ENCODE results near the gene ULK3.

Gene ULK3

DNA sequence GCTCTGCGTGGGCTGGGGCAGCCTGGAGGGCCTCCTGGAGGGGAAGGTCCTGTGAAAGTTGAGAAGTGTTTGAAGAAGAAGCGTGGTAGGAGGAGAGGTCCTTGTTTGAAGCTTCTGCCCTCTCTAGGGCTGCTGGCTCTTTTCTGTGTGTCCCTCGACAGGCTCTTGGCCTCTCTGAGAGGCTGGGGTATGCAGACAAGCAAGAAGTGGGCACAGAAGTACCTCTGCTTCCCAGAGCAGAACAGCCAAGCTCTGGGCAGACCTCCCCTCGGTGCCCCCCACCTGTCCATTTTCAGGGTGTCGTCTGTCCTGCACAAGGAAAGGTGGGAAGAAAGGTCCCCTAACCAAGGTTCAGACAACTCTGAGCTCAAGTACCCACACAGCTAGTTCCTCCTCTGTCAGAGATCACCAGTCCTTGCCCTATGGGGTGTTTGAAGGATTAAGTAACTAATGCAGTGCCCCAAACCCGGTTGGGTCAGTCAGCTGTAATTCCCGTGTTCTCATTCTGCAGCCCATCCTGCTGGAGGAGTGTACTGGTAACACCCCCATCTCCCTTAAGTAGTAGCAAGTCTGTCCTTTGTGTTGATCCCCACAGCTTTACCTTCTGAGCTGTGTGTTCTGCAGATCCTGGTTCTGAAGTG lies 54.8 kb downstream of the ULK3 start:
- Histone ChIP-seq H2AFZ (ENCODE audit: low read depth, low read length) (no peak overlapping the region), H3K4me3 (ENCODE audit: low read length) (peak overlapping the region; percentile 93), H3K27me3 (ENCODE audit: low read depth, low read length) (no peaks in the 10 kb centered on the region), H3K79me2 (ENCODE audit: low read length) (peaks cover 99% of the 10 kb centered on the region), H4K20me1 (ENCODE audit: insufficient read depth, low read length) (peaks cover 22% of the 10 kb centered on the region), H3K36me3 (replicated peaks; ENCODE audit: low read depth, low read length) (peaks cover 79% of the 10 kb centered on the region), H3K9me3 (ENCODE audit: insufficient read depth, low read length) (no peaks in the 10 kb centered on the region; the same call in 1 of the 2 replicates), H3K4me1 (ENCODE audit: low read length) (peaks cover 96% of the 10 kb centered on the region), H3K27ac (ENCODE audit: low read length) (peak overlapping the region; percentile 97), H3K4me2 (ENCODE audit: low read length) (peak overlapping the region; percentile 100), H3K9ac (ENCODE audit: low read length) (peak overlapping the region; percentile 99)
- TF ChIP-seq, protein P1, sequence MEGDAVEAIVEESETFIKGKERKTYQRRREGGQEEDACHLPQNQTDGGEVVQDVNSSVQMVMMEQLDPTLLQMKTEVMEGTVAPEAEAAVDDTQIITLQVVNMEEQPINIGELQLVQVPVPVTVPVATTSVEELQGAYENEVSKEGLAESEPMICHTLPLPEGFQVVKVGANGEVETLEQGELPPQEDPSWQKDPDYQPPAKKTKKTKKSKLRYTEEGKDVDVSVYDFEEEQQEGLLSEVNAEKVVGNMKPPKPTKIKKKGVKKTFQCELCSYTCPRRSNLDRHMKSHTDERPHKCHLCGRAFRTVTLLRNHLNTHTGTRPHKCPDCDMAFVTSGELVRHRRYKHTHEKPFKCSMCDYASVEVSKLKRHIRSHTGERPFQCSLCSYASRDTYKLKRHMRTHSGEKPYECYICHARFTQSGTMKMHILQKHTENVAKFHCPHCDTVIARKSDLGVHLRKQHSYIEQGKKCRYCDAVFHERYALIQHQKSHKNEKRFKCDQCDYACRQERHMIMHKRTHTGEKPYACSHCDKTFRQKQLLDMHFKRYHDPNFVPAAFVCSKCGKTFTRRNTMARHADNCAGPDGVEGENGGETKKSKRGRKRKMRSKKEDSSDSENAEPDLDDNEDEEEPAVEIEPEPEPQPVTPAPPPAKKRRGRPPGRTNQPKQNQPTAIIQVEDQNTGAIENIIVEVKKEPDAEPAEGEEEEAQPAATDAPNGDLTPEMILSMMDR (IDR thresholded peaks at IDR 0.05; ENCODE audit: low read depth, low read length): no peak
- no peak for TF ChIP-seq EZH2phosphoT487 (IDR thresholded peaks at IDR 0.05; ENCODE audit: low read depth)

- no peaks in the 10 kb centered on the region for H3K27me3 ChIP-seq (ENCODE audit: low read depth, low read length)
- peak overlapping the region; percentile 93 for H3K4me3 ChIP-seq (ENCODE audit: low read length)
- peaks cover 14% of the 10 kb centered on the region for H4K20me1 ChIP-seq (ENCODE audit: insufficient read depth, low read length)
- H3K9me3 ChIP-seq (ENCODE audit: insufficient read depth, low read length): no peaks in the 10 kb centered on the region; the same call in 1 of the 2 replicates
- peaks cover 99% of the 10 kb centered on the region for H3K79me2 ChIP-seq (ENCODE audit: low read length)
- TF ChIP-seq EZH2phosphoT487 (IDR thresholded peaks at IDR 0.05; ENCODE audit: low read depth): no peak
- TF ChIP-seq, protein P1 (IDR thresholded peaks at IDR 0.05; ENCODE audit: low read depth, low read length): peak; percentile 90
- H3K27ac ChIP-seq (ENCODE audit: low read length): peak overlapping the region; percentile 97
- peak overlapping the region; percentile 100 for H3K9ac ChIP-seq (ENCODE audit: low read length)
- H3K36me3 ChIP-seq (replicated peaks; ENCODE audit: low read depth, low read length): peaks cover 80% of the 10 kb centered on the region
- H2AFZ ChIP-seq (ENCODE audit: low read depth, low read length): no peak overlapping the region
- H3K4me1 ChIP-seq (ENCODE audit: low read length): peaks cover 89% of the 10 kb centered on the region
- H3K4me2 ChIP-seq (ENCODE audit: low read length): peak overlapping the region; percentile 100
These were observed 55.5 kb downstream of the ULK3 start for GRCh38 chr15:74787251-74788041.

GRCh38 chr15:74786551-74787165 lies 56.3 kb downstream of the ULK3 start:
- H2AFZ ChIP-seq (ENCODE audit: low read depth, low read length): no peak overlapping the region
- peak overlapping the region; percentile 93 for H3K4me3 ChIP-seq (ENCODE audit: low read length)
- peak overlapping the region; percentile 97 for H3K27ac ChIP-seq (ENCODE audit: low read length)
- TF ChIP-seq, protein P1 (IDR thresholded peaks at IDR 0.05; ENCODE audit: low read depth, low read length): no peak
- TF ChIP-seq EZH2phosphoT487 (IDR thresholded peaks at IDR 0.05; ENCODE audit: low read depth): no peak
- peaks cover 72% of the 10 kb centered on the region for H3K36me3 ChIP-seq (replicated peaks; ENCODE audit: low read depth, low read length)
- peak overlapping the region; percentile 100 for H3K4me2 ChIP-seq (ENCODE audit: low read length)
- H3K27me3 ChIP-seq (ENCODE audit: low read depth, low read length): no peaks in the 10 kb centered on the region
- H3K9ac ChIP-seq (ENCODE audit: low read length): peak overlapping the region; percentile 100
- no peaks in the 10 kb centered on the region; the same call in 1 of the 2 replicates for H3K9me3 ChIP-seq (ENCODE audit: insufficient read depth, low read length)
- peaks cover 7% of the 10 kb centered on the region for H4K20me1 ChIP-seq (ENCODE audit: insufficient read depth, low read length)
- peaks cover 81% of the 10 kb centered on the region for H3K4me1 ChIP-seq (ENCODE audit: low read length)
- H3K79me2 ChIP-seq (ENCODE audit: low read length): peaks cover 99% of the 10 kb centered on the region

Data from OCI-LY3 (cell line).